ENCODE results near the gene PRKAG2.

DNA sequence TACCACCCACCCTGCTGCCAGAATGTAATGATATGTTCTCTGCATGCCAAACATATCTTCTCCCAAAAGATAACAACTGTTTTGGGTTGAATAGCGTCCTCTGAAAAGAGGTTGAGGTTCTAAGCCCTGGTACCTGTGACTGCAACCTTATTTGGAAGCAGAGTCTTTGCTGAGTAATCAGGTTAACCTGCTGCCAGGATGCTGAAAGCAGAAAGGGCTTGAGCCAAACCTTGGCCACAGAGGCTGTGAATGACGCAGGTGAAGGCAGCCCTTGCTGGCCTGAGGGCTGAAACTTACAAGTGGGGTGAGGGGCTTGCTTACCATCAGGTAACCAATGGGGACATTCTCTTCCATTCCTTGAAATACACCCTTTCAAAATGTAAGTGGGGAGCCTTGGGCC lies 205.4 kb downstream of the PRKAG2 start:
- TF ChIP-seq, protein P1, sequence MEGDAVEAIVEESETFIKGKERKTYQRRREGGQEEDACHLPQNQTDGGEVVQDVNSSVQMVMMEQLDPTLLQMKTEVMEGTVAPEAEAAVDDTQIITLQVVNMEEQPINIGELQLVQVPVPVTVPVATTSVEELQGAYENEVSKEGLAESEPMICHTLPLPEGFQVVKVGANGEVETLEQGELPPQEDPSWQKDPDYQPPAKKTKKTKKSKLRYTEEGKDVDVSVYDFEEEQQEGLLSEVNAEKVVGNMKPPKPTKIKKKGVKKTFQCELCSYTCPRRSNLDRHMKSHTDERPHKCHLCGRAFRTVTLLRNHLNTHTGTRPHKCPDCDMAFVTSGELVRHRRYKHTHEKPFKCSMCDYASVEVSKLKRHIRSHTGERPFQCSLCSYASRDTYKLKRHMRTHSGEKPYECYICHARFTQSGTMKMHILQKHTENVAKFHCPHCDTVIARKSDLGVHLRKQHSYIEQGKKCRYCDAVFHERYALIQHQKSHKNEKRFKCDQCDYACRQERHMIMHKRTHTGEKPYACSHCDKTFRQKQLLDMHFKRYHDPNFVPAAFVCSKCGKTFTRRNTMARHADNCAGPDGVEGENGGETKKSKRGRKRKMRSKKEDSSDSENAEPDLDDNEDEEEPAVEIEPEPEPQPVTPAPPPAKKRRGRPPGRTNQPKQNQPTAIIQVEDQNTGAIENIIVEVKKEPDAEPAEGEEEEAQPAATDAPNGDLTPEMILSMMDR (IDR thresholded peaks at IDR 0.05) = no peak
- no peak for TF ChIP-seq POLR2A (IDR thresholded peaks at IDR 0.05)

All from Peyer's patch (tissue), 4 donors.